SK-N-MC (cell line): Measurements from ENCODE around the gene ARV1.
"Not testable (repeated sequence)": the region's sequence is repeated elsewhere in the genome, so short reads cannot be mapped to it uniquely, and the experiment has no call there.

Experiments used
- DNase-seq: peaks from one replicate; pipeline ENCODE4 v3.0.0-alpha.2; 2011; ENCODE audit warnings: low read depth, low spot score
- H3K27ac ChIP-seq: fragments of 200-600 bp; sonication (generic); 2 replicates; pipeline ENCODE4 v1.5.1; 2016; ENCODE audit warnings: mixed run types
- H3K36me3 ChIP-seq: fragments of 200-600 bp; sonication (generic); 2 replicates; pipeline ENCODE4 v1.6.1; 2017; ENCODE audit warnings: antibody characterized with exemption, low read length, mixed read lengths; ENCODE audit not compliant: insufficient read depth
- H3K4me3 ChIP-seq: fragments of 200-600 bp; sonication (generic); 2 replicates; pipeline ENCODE4 v1.5.1; 2016
- H3K9ac ChIP-seq: fragments of 200-600 bp; sonication (generic); 2 replicates; pipeline ENCODE4 v1.8.0; 2017; ENCODE audit warnings: mixed run types, mixed read lengths; ENCODE audit not compliant: insufficient read length
- H3K9me3 ChIP-seq: fragments of 200-600 bp; sonication (generic); 2 replicates; pipeline ENCODE4 v1.6.1; 2017; ENCODE audit warnings: low read depth, mild to moderate bottlenecking, antibody characterized with exemption, low read length, moderate library complexity, mixed read lengths
- EZH2 ChIP-seq: fragments of 200-600 bp; sonication (generic); IDR thresholded peaks from one replicate; pipeline ENCODE4 v1.6.1; 2017; ENCODE audit warnings: antibody characterized with exemption
- FOXP2 ChIP-seq: optimal IDR thresholded peaks from 2 replicates; pipeline ENCODE3; 2011; ENCODE audit warnings: mild to moderate bottlenecking, moderate library complexity; ENCODE audit not compliant: insufficient read depth; ENCODE audit errors: extremely low read length, control extremely low read depth
- POLR2AphosphoS5 ChIP-seq: IDR thresholded peaks from 2 replicates; pipeline ENCODE4 v1.6.1; 2012; ENCODE audit warnings: mild to moderate bottlenecking, low read depth, low read length, borderline replicate concordance

Gene ARV1

GRCh38 chr1:231019711-231020110, 40.8 kb downstream of the ARV1 start:
- TF ChIP-seq FOXP2 (no peak), EZH2 (no peak), POLR2AphosphoS5 (no peak)
- DNase-seq, result no peak
- H3K9me3 ChIP-seq, result no peaks in the 10 kb centered on the region
- no peak overlapping the region for H3K4me3 ChIP-seq
- no peaks in the 10 kb centered on the region; the same call in 1 of the 2 replicates for H3K36me3 ChIP-seq
- H3K27ac ChIP-seq, result no peak overlapping the region
- no peak overlapping the region for H3K9ac ChIP-seq

- DNase-seq, result no peak
- no peaks in the 10 kb centered on the region for H3K9me3 ChIP-seq
- H3K27ac ChIP-seq, result no peak overlapping the region
- H3K4me3 ChIP-seq, result no peak overlapping the region
- H3K36me3 ChIP-seq, result no peaks in the 10 kb centered on the region; the same call in 1 of the 2 replicates
- TF ChIP-seq EZH2 (no peak), POLR2AphosphoS5 (no peak), FOXP2 (no peak)
- H3K9ac ChIP-seq, result no peak overlapping the region
These were observed 41.3 kb downstream of the ARV1 start for GRCh38 chr1:231020139-231020601.

GRCh38 chr1:231020816-231021215, 41.9 kb downstream of the ARV1 start:
- H3K36me3 ChIP-seq, result no peaks in the 10 kb centered on the region; the same call in 1 of the 2 replicates
- no peak for DNase-seq
- no peaks in the 10 kb centered on the region for H3K9me3 ChIP-seq
- H3K4me3 ChIP-seq, result no peak overlapping the region
- no peak overlapping the region for H3K9ac ChIP-seq
- no peak overlapping the region for H3K27ac ChIP-seq
- TF ChIP-seq EZH2, result no peak
- no peak for TF ChIP-seq POLR2AphosphoS5
- no peak for TF ChIP-seq FOXP2

GRCh38 chr1:231021540-231022031, 42.7 kb downstream of the ARV1 start:
- no peaks in the 10 kb centered on the region for H3K9me3 ChIP-seq

GRCh38 chr1:231022543-231022942, 43.6 kb downstream of the ARV1 start:
- H3K4me3 ChIP-seq, H3K36me3 ChIP-seq, H3K9ac ChIP-seq, H3K9me3 ChIP-seq, DNase-seq, H3K27ac ChIP-seq: not testable (repeated sequence)

More at GRCh38 chr1:231021540-231022031, 42.7 kb downstream of the ARV1 start:
- Histone ChIP-seq H3K9ac (no peak overlapping the region), H3K27ac (no peak overlapping the region), H3K4me3 (no peak overlapping the region), H3K36me3 (no peaks in the 10 kb centered on the region; the same call in 1 of the 2 replicates)
- no peak for TF ChIP-seq EZH2
- no peak for TF ChIP-seq FOXP2
- TF ChIP-seq POLR2AphosphoS5, result no peak
- no peak for DNase-seq

GRCh38 chr1:231023150-231023549, 44.3 kb downstream of the ARV1 start:
- H3K27ac ChIP-seq, result no peak overlapping the region
- H3K36me3 ChIP-seq, result no peaks in the 10 kb centered on the region; the same call in 1 of the 2 replicates
- DNase-seq, result no peak
- no peaks in the 10 kb centered on the region for H3K9me3 ChIP-seq
- H3K4me3 ChIP-seq, result no peak overlapping the region
- TF ChIP-seq FOXP2 (no peak), EZH2 (no peak), POLR2AphosphoS5 (no peak)
- no peak overlapping the region for H3K9ac ChIP-seq

- no peak overlapping the region for H3K4me3 ChIP-seq
- DNase-seq, result no peak
- no peak overlapping the region for H3K9ac ChIP-seq
- no peak overlapping the region for H3K27ac ChIP-seq
- no peak for TF ChIP-seq POLR2AphosphoS5
- TF ChIP-seq EZH2, result no peak
- no peak for TF ChIP-seq FOXP2
- H3K9me3 ChIP-seq, result no peaks in the 10 kb centered on the region
- no peaks in the 10 kb centered on the region for H3K36me3 ChIP-seq
These were observed 47.7 kb downstream of the ARV1 start for GRCh38 chr1:231026576-231026975.

- no peak for DNase-seq
- Histone ChIP-seq H3K27ac (no peak overlapping the region), H3K9ac (no peak overlapping the region), H3K9me3 (no peaks in the 10 kb centered on the region), H3K36me3 (no peaks in the 10 kb centered on the region), H3K4me3 (no peak overlapping the region)
- TF ChIP-seq POLR2AphosphoS5 (no peak), FOXP2 (no peak), EZH2 (no peak)
These were observed 48.4 kb downstream of the ARV1 start for GRCh38 chr1:231027136-231027925.

GRCh38 chr1:231027971-231028370, 49.1 kb downstream of the ARV1 start:
- no peaks in the 10 kb centered on the region for H3K36me3 ChIP-seq
- no peak overlapping the region for H3K27ac ChIP-seq
- H3K9ac ChIP-seq, result no peak overlapping the region
- H3K4me3 ChIP-seq, result no peak overlapping the region
- no peak for DNase-seq
- no peak for TF ChIP-seq EZH2
- no peak for TF ChIP-seq FOXP2
- 0 out of 2 replicates have a peak, but pooled peaks have one; percentile 4 for TF ChIP-seq POLR2AphosphoS5
- no peaks in the 10 kb centered on the region for H3K9me3 ChIP-seq
